Measurements from ENCODE around the gene MSI1.

Gene MSI1

GRCh38 chr12:120359128-120359527, 9.8 kb downstream of the MSI1 start:
- ATAC-seq (ENCODE audit: low read depth) (no peak), DNase-seq (ENCODE audit: low spot score) (no peak)
- no peak for TF ChIP-seq CTCF (IDR thresholded peaks at IDR 0.05; ENCODE audit: poor library complexity, severe bottlenecking)
- Histone ChIP-seq H3K36me3 (ENCODE audit: low read depth) (no peaks in the 10 kb centered on the region), H3K27ac (ENCODE audit: poor library complexity, severe bottlenecking) (no peak overlapping the region), H3K9me3 (ENCODE audit: severe bottlenecking) (no peaks in the 10 kb centered on the region), H3K27me3 (ENCODE audit: insufficient read depth, poor library complexity, severe bottlenecking) (no peaks in the 10 kb centered on the region), H3K4me1 (ENCODE audit: insufficient read depth, poor library complexity, severe bottlenecking) (no peaks in the 10 kb centered on the region), H3K4me3 (ENCODE audit: severe bottlenecking) (no peak overlapping the region)

GRCh38 chr12:120358412-120359100, 10.4 kb downstream of the MSI1 start:
- H3K4me3 ChIP-seq (ENCODE audit: severe bottlenecking) = no peak overlapping the region
- H3K27me3 ChIP-seq (ENCODE audit: insufficient read depth, poor library complexity, severe bottlenecking) = no peaks in the 10 kb centered on the region
- TF ChIP-seq CTCF (IDR thresholded peaks at IDR 0.05; ENCODE audit: poor library complexity, severe bottlenecking) = no peak
- no peaks in the 10 kb centered on the region for H3K4me1 ChIP-seq (ENCODE audit: insufficient read depth, poor library complexity, severe bottlenecking)
- H3K36me3 ChIP-seq (ENCODE audit: low read depth) = no peaks in the 10 kb centered on the region
- ATAC-seq (ENCODE audit: low read depth) (no peak), DNase-seq (ENCODE audit: low spot score) (no peak)
- H3K27ac ChIP-seq (ENCODE audit: poor library complexity, severe bottlenecking) = no peak overlapping the region
- no peaks in the 10 kb centered on the region for H3K9me3 ChIP-seq (ENCODE audit: severe bottlenecking)

DNA sequence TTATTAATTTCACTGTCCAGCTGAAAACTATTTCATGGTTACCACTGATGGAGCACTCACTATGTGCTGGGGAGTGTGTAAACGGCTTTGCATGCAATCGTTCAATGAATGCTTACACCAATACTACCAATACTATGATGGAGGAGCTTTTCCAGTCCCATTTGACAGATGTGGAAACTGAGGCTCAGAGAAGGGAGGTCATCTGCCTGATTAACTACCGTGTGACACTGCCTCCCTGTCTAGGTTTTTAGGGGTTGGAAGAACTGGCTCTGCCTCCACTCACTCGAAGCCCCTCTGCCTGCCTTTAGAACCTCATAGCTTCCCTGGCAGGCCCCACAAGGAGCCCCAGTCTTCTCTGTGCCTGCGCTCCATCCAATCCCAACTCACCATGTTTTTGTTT, 11.9 kb downstream of the MSI1 start:
- no peaks in the 10 kb centered on the region for H3K36me3 ChIP-seq (ENCODE audit: low read depth)
- H3K4me3 ChIP-seq (ENCODE audit: severe bottlenecking) = no peak overlapping the region
- no peak for TF ChIP-seq CTCF (IDR thresholded peaks at IDR 0.05; ENCODE audit: poor library complexity, severe bottlenecking)
- H3K27ac ChIP-seq (ENCODE audit: poor library complexity, severe bottlenecking) = no peak overlapping the region
- DNase-seq (ENCODE audit: low spot score) (no peak), ATAC-seq (ENCODE audit: low read depth) (no peak)
- no peaks in the 10 kb centered on the region for H3K27me3 ChIP-seq (ENCODE audit: insufficient read depth, poor library complexity, severe bottlenecking)
- no peaks in the 10 kb centered on the region for H3K9me3 ChIP-seq (ENCODE audit: severe bottlenecking)
- no peaks in the 10 kb centered on the region for H3K4me1 ChIP-seq (ENCODE audit: insufficient read depth, poor library complexity, severe bottlenecking)

DNA sequence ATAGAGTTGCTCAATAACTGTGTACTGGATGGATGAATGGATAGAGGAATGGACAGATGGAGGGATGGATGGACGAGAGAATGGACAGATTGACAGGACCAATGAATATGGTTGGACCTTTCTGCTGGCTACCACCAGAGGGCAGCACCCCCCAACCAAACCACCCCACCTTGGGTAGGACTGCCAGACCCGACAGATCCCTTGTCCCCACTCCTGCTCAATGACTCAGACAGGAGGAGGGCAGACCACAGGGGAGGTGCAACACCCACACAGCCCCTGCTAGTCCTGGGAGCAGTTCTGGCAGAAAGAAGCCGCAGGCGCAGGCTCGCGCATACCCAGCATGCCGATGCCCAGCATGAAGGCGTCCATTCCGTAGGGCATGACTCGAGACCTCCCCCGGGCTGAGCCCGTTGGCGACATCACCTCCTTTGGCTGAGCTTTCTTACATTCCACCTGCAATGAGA, 12.4 kb downstream of the MSI1 start:
- peak; percentile 93 for TF ChIP-seq CTCF (IDR thresholded peaks at IDR 0.05; ENCODE audit: poor library complexity, severe bottlenecking)
- Histone ChIP-seq H3K27ac (ENCODE audit: poor library complexity, severe bottlenecking) (no peak overlapping the region), H3K4me1 (ENCODE audit: insufficient read depth, poor library complexity, severe bottlenecking) (no peaks in the 10 kb centered on the region), H3K36me3 (ENCODE audit: low read depth) (no peaks in the 10 kb centered on the region), H3K27me3 (ENCODE audit: insufficient read depth, poor library complexity, severe bottlenecking) (no peaks in the 10 kb centered on the region), H3K9me3 (ENCODE audit: severe bottlenecking) (no peaks in the 10 kb centered on the region), H3K4me3 (ENCODE audit: severe bottlenecking) (no peak overlapping the region)
- DNase-seq (ENCODE audit: low spot score) (peak; percentile 85), ATAC-seq (ENCODE audit: low read depth) (peak; percentile 90)

GRCh38 chr12:120353556-120354317, 15.2 kb downstream of the MSI1 start:
- DNase-seq (ENCODE audit: low spot score) (no peak), ATAC-seq (ENCODE audit: low read depth) (no peak)
- Histone ChIP-seq H3K27me3 (ENCODE audit: insufficient read depth, poor library complexity, severe bottlenecking) (no peaks in the 10 kb centered on the region), H3K4me1 (ENCODE audit: insufficient read depth, poor library complexity, severe bottlenecking) (no peaks in the 10 kb centered on the region), H3K9me3 (ENCODE audit: severe bottlenecking) (no peaks in the 10 kb centered on the region), H3K36me3 (ENCODE audit: low read depth) (no peaks in the 10 kb centered on the region), H3K27ac (ENCODE audit: poor library complexity, severe bottlenecking) (no peak overlapping the region), H3K4me3 (ENCODE audit: severe bottlenecking) (no peak overlapping the region)
- TF ChIP-seq CTCF (IDR thresholded peaks at IDR 0.05; ENCODE audit: poor library complexity, severe bottlenecking) = no peak

All from RWPE2 (cell line).